Upper lobe of right lung (tissue), 1 donor: ENCODE results near the gene SORL1. TPM values are rescaled to one million over a fixed set of nuclear protein-coding genes. Genes with fewer than 3 reads are reported as not detected.

Experiments used
- ATAC-seq: fragments of 200-7000 bp; cut with Tn5 transposase; one replicate; pipeline ENCODE4 v1.9.1; 2020; ENCODE audit warnings: mild to moderate bottlenecking, moderate library complexity
- DNase-seq: peaks from one replicate; pipeline ENCODE4 v3.0.0-alpha.2; 2020
- H3K27ac ChIP-seq: fragments of 200-600 bp; one replicate; pipeline ENCODE4 v1.8.0; 2022
- H3K27me3 ChIP-seq: fragments of 200-600 bp; one replicate; pipeline ENCODE4 v1.8.0; 2022; ENCODE audit warnings: mild to moderate bottlenecking
- H3K36me3 ChIP-seq: fragments of 200-600 bp; one replicate; pipeline ENCODE4 v1.8.0; 2022
- H3K4me1 ChIP-seq: fragments of 200-600 bp; one replicate; pipeline ENCODE4 v1.8.0; 2022
- H3K4me3 ChIP-seq: fragments of 200-600 bp; one replicate; pipeline ENCODE4 v1.8.0; 2022; ENCODE audit warnings: mild to moderate bottlenecking
- H3K9me3 ChIP-seq: fragments of 200-600 bp; one replicate; pipeline ENCODE4 v1.8.0; 2022
- intact Hi-C: fragments of 100-400 bp; cut with DNase I; formaldehyde crosslinking; loops from one replicate; pipeline ENCODE4 v1.11.0; 2022
- total RNA-seq: library from RNA; stranded (reverse); fragmentation: NEBNext Ultra II Directional; extraction: Animal tissue kit (Norgen Biotek cat#: 25700); gene quantifications from one replicate; pipeline ENCODE4 v1.2.1, GENCODE V29; 2021
- TF ChIP-seq, protein P1 (sequence below): fragments of 200-600 bp; IDR thresholded peaks from one replicate; pipeline ENCODE4 v1.8.0; 2022; ENCODE audit warnings: antibody characterized with exemption
- donor health status: DM: no; HTN: yes; CAD: no; lungs with severe emphysema.

Gene SORL1
- total RNA-seq, 1 donor from 2014 or later, result 48.3 TPM

DNA sequence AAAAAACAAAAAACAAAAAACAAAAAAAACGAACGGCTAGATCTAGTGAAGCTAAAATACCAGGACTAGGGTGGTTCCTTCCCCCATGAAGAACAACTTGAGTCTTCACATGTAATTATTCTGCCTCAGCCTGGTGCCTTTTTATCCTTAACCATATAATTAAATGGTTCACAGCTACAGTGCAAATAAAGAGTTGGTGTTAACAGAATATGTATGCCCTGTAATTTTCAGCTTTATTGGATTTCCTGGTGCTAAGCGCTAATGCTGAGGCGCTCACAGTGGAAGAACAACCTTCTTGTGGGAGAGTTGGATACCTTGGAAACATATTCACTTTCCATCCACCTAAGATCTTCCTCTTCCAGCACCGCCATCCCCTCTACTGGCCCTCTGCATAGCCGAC is 159.1 kb downstream of the SORL1 start:
- ATAC-seq (no peak), DNase-seq (no peak)
- H3K4me3 ChIP-seq, result no peak overlapping the region
- TF ChIP-seq, protein P1, sequence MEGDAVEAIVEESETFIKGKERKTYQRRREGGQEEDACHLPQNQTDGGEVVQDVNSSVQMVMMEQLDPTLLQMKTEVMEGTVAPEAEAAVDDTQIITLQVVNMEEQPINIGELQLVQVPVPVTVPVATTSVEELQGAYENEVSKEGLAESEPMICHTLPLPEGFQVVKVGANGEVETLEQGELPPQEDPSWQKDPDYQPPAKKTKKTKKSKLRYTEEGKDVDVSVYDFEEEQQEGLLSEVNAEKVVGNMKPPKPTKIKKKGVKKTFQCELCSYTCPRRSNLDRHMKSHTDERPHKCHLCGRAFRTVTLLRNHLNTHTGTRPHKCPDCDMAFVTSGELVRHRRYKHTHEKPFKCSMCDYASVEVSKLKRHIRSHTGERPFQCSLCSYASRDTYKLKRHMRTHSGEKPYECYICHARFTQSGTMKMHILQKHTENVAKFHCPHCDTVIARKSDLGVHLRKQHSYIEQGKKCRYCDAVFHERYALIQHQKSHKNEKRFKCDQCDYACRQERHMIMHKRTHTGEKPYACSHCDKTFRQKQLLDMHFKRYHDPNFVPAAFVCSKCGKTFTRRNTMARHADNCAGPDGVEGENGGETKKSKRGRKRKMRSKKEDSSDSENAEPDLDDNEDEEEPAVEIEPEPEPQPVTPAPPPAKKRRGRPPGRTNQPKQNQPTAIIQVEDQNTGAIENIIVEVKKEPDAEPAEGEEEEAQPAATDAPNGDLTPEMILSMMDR, result no peak
- H3K27ac ChIP-seq, result no peak overlapping the region
- intact Hi-C loops, result no loop called here
- H3K27me3 ChIP-seq, result no peaks in the 10 kb centered on the region
- no peaks in the 10 kb centered on the region for H3K4me1 ChIP-seq
- H3K36me3 ChIP-seq, result peaks cover 55% of the 10 kb centered on the region
- H3K9me3 ChIP-seq, result no peaks in the 10 kb centered on the region

DNA sequence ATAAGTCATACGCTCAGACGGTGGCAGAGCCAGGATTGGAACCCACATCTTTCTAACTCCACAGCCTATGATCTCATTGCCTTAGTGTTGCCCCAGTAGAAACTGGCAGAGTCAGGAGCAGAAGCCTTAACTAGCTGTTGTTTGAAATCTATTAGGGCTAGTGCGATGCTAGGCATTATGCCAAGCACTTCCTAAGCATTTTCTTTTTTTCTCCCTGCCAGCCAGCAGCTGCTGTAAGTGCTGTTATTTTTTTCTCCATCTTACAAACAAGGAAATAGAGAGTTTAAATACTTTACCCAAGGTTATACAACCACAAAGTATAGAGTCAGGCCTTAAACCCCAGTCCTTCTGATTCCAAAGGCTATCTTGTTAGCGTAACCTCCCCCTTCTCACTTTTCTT is 161.6 kb downstream of the SORL1 start:
- ATAC-seq (no peak), DNase-seq (no peak)
- Histone ChIP-seq H3K4me3 (no peak overlapping the region), H3K9me3 (no peaks in the 10 kb centered on the region), H3K27ac (no peak overlapping the region), H3K27me3 (no peaks in the 10 kb centered on the region), H3K36me3 (peaks cover 36% of the 10 kb centered on the region), H3K4me1 (no peaks in the 10 kb centered on the region)
- TF ChIP-seq, protein P1, result no peak
- intact Hi-C loops, result no loop called here

DNA sequence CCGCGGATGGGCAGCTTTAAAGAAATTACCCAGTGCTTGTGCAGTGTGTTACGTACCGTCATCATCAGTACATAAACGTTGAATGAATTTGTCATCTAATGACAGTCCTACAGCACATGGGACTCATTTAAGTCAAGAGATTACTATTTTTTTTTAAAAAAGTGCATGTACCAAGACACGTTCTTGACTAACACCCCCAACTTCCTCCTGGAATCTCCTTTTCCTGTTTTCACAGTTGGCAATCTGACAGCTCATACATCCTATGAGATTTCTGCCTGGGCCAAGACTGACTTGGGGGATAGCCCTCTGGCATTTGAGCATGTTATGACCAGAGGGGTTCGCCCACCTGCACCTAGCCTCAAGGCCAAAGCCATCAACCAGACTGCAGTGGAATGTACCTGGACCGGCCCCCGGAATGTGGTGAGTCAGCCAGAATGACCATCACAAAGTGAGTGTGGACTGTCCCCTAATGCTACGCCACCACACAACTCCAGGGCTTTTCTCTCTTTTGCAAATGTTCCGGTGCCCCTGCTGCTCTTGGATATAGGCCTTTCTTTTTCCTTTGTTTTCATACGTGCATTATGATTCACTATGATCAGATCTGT is 162.6 kb downstream of the SORL1 start:
- ATAC-seq (no peak), DNase-seq (no peak)
- no peak overlapping the region for H3K4me3 ChIP-seq
- H3K9me3 ChIP-seq, result no peaks in the 10 kb centered on the region
- H3K4me1 ChIP-seq, result no peaks in the 10 kb centered on the region
- TF ChIP-seq, protein P1, result no peak
- no peaks in the 10 kb centered on the region for H3K27me3 ChIP-seq
- peaks cover 32% of the 10 kb centered on the region for H3K36me3 ChIP-seq
- intact Hi-C loops, result no loop called here
- H3K27ac ChIP-seq, result no peak overlapping the region

DNA sequence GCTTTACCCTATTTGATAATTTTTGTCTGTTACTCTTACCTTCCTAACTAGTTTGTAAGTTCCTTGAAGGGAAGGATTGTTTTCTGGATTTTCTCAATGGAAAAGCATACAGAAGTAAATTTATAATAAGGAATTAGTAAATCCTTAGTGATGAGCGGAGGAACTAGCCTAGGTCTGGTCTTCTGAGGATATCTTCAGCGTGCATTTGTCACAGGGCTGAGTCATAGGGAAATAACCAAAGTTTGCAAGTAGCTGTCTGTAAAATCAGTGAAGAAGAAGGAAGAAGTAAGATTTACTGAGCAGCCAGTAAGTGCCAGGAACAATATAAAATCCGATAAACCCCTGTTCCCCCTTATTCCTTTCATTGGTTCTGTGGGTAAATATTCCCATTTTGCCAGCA is 163.4 kb downstream of the SORL1 start:
- peaks cover 38% of the 10 kb centered on the region for H3K36me3 ChIP-seq
- ATAC-seq, result no peak
- intact Hi-C loops, result no loop called here

DNA sequence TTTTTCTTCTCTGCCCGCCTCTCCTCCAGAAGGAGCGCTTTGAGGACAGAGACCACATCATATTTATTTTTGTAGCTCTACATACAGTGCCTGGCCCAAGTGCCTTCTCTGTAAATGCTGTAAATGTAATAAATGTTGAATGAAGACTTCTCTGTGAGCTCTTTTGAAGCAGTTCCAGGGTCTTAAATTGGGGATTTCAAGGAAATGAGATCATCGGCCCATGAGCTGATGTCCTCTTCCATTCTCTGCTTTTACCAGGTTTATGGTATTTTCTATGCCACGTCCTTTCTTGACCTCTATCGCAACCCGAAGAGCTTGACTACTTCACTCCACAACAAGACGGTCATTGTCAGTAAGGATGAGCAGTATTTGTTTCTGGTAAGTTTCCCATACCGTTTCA is 166.4 kb downstream of the SORL1 start:
- H3K27ac ChIP-seq, result no peak overlapping the region
- ATAC-seq (no peak), DNase-seq (no peak)
- H3K4me1 ChIP-seq, result no peaks in the 10 kb centered on the region
- intact Hi-C loops, result no loop called here
- no peak overlapping the region for H3K4me3 ChIP-seq
- H3K27me3 ChIP-seq, result no peaks in the 10 kb centered on the region
- no peaks in the 10 kb centered on the region for H3K9me3 ChIP-seq
- TF ChIP-seq, protein P1, result no peak
- H3K36me3 ChIP-seq, result peaks cover 33% of the 10 kb centered on the region

More for the DNA sequence above, 163.4 kb downstream of the SORL1 start:
- Histone ChIP-seq H3K4me1 (no peaks in the 10 kb centered on the region), H3K27me3 (no peaks in the 10 kb centered on the region), H3K4me3 (no peak overlapping the region), H3K27ac (no peak overlapping the region), H3K9me3 (no peaks in the 10 kb centered on the region)
- TF ChIP-seq, protein P1, result no peak
- no peak for DNase-seq
